Naive B cell (primary cell): Measurements from ENCODE around the gene VAPA. TPM values are rescaled to one million over a fixed set of nuclear protein-coding genes. Genes with fewer than 3 reads are reported as not detected.
A peak's percentile ranks its signal among the peaks of the same experiment; 100 is the strongest.
"Not testable (repeated sequence)": the region's sequence is repeated elsewhere in the genome, so short reads cannot be mapped to it uniquely, and the experiment has no call there.

Source experiments
- ATAC-seq, 2 donors: fragments of 150-1000 bp; cut with Tn5 transposase; 2 replicates each; pipeline ENCODE4 v1.10.0; 2021; ENCODE audit warnings: low read depth in 2 of 2, mild to moderate bottlenecking in 2 of 2, moderate library complexity in 2 of 2
- DNase-seq: peaks from one replicate; pipeline ENCODE4 v3.0.0; 2022
- H3K27ac Mint-ChIP-seq, 6 donors: one replicate each; pipeline ENCODE4 v1.8.0; 2020 to 2022; ENCODE audit warnings: mild to moderate bottlenecking in 6 of 6, mixed read lengths in 6 of 6, moderate library complexity in 5 of 6, inconsistent platforms in 2 of 6
- H3K27me3 Mint-ChIP-seq, 3 donors: one replicate each; pipeline ENCODE4 v1.8.0; 2021 to 2022; ENCODE audit warnings: mixed read lengths in 3 of 3, mild to moderate bottlenecking in 1 of 3
- H3K36me3 Mint-ChIP-seq, 2 donors: one replicate each; pipeline ENCODE4 v1.8.0; 2020 to 2022; ENCODE audit warnings: mixed read lengths in 2 of 2, inconsistent platforms in 1 of 2, mild to moderate bottlenecking in 1 of 2
- H3K4me1 Mint-ChIP-seq, 3 donors: one replicate each; pipeline ENCODE4 v1.8.0; 2020 to 2022; ENCODE audit warnings: mixed read lengths in 3 of 3, inconsistent platforms in 1 of 3, mild to moderate bottlenecking in 1 of 3, moderate library complexity in 1 of 3
- H3K4me3 Mint-ChIP-seq, 8 donors: one replicate each; pipeline ENCODE4 v1.8.0; 2020 to 2022; ENCODE audit warnings: mild to moderate bottlenecking in 8 of 8, mixed read lengths in 8 of 8, moderate library complexity in 8 of 8, inconsistent platforms in 2 of 8
- H3K9me3 Mint-ChIP-seq, 7 donors: one replicate each; pipeline ENCODE4 v1.8.0; 2020 to 2022; ENCODE audit warnings: mixed read lengths in 7 of 7, mild to moderate bottlenecking in 5 of 7, inconsistent platforms in 2 of 7, moderate library complexity in 1 of 7
- polyA plus RNA-seq, 6 donors: library from polyadenylated mRNA; unstranded; fragments of 300-500 nt; fragmentation: Illumina TruSeq; gene quantifications; one replicate each; pipeline ENCODE4 v1.2.3, GENCODE V29; 2021; ENCODE audit warnings: low read depth in 6 of 6

Gene VAPA
- polyA plus RNA-seq, 6 donors from 2014 or later = 240 to 309 (median 258) TPM

DNA sequence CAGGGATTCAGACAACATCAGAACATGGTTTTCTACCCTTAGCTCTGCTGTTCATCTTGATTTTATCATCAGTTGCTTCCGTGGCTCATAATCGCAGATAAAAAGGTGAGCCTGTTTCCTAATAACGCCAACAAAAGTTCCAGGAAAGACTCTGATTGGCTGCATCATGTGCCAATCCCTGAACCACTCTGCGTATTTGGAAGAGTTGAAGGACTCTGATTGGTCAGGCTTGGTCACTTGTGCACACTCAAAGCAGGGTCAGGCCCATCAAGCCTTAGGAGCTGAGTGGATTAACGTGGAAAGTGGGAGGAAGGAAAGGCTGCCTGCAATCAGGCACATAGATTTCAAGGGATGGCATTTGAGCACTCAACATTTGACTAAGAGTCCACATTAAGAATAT is 16.7 kb upstream of the VAPA start:
- ATAC-seq (no peak), DNase-seq (no peak)
- Mint-ChIP-seq H3K27ac (no peak overlapping the region), H3K9me3 (no peaks in the 10 kb centered on the region), H3K4me1 (no peaks in the 10 kb centered on the region), H3K36me3 (no peaks in the 10 kb centered on the region), H3K4me3 (no peak overlapping the region), H3K27me3 (peaks cover 0 to 9% (median 8%) of the 10 kb centered on the region in 3 donors)

DNA sequence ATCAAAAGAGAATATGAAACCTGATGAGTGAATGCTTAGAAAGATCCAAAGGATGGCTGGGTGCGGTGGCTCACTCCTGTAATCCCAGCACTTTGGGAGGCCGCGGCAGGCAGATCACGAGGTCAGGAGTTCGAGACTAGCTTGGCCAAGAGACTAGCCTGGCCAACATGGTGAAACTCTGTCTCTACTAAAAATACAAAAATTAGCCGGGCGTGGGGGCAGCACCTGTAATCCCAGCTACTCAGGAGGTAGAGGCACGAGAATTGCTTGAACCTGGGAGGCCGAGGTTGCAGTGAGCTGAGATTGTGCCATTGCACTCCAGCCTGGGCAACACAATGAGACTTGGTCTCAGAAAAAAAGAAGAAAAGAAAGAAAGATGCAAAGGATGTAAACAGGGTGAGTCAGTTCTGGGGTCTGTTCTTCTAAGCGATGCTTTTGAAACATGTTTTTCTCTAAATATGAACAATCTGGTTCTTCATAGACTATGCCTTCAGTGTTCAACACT is 16.0 kb upstream of the VAPA start:
- H3K27me3 Mint-ChIP-seq, H3K36me3 Mint-ChIP-seq, DNase-seq, H3K9me3 Mint-ChIP-seq, ATAC-seq, H3K27ac Mint-ChIP-seq, H3K4me1 Mint-ChIP-seq, H3K4me3 Mint-ChIP-seq: not testable (repeated sequence)

DNA sequence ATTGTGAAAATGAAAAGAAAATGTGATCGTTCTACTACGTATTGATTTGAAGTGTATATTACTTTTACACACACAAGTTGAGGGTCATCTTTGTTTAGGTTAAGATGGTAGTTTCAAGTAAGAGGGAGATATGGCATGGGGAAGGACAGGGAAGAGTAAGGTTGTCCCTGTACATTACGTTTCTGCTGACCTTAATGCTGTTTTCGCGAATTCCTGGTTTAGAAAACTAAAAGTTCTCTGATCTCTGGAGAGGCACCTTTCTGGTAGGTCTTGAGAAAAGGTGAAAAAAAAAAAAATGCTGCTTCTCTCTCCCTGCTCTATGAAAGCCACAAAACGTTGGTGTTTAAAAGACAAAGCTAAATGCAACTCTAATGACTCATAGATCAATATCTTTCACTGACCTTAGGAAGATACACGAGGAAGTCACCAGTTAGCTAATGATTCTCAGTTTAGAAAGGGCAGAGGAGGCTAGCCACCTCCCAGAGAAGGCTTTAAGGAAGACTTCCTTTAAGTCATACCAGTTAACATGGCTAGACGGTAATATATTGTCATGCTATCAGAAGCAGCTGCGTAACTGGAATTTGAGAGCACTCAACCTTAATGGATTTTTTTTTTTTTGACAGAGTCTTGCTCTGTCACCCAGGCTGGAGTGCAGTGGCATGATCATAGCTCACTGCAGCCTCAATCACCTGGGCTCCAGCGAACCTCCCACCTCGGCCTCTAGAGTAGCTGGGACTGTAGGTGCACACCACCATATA is 14.8 kb upstream of the VAPA start:
- no peaks in the 10 kb centered on the region for H3K36me3 Mint-ChIP-seq
- H3K4me1 Mint-ChIP-seq = no peaks in the 10 kb centered on the region
- ATAC-seq = no peak
- no peak overlapping the region for H3K27ac Mint-ChIP-seq
- H3K27me3 Mint-ChIP-seq = peaks cover 9 to 13% (median 9%) of the 10 kb centered on the region in 3 donors
- no peak for DNase-seq
- H3K4me3 Mint-ChIP-seq = no peak overlapping the region
- H3K9me3 Mint-ChIP-seq = peaks cover 0 to 2% (median 0%) of the 10 kb centered on the region in 7 donors

DNA sequence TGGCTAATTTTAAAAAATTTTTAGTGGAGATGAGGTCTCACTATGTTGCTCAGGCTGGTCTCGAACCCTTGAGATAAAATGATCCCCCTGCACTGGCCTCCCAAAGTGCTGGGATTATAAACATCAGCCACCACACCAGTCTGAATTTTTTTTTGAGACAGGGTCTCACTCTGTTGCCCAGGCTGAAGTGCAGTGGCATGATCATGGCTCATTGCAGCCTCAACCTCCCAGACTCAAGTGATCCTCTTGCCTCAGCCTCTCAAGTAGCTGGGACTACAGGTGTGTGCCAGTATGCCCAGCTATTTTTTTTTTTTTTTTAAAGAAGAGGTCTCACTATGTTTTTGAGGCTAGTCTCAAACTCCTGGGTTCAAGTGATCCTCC is 14.3 kb upstream of the VAPA start:
- H3K27me3 Mint-ChIP-seq = peaks cover 9 to 13% (median 9%) of the 10 kb centered on the region in 3 donors
- not testable (repeated sequence) for ATAC-seq, H3K4me1 Mint-ChIP-seq, H3K36me3 Mint-ChIP-seq, DNase-seq, H3K9me3 Mint-ChIP-seq, H3K4me3 Mint-ChIP-seq, H3K27ac Mint-ChIP-seq

DNA sequence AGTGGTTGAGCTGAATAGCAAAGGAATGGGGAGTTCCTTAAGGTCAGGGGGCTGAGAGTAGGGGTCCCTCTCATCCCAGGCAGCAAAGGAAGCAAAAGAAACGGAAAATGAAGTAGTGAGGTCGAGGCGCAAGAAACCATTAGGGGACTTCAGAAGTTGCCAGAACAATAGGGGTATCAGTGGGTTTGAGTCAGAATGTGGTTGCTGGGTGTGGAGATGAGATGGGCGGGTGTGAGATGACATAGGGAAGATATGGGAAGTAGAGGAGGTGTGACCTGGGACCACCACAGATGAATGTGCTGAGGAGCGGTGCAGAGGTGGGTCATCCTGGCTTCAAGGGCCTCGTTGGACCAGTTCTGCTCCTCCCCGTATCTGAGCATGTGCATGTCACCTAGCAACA is 13.1 kb upstream of the VAPA start:
- DNase-seq (no peak), ATAC-seq (no peak)
- no peaks in the 10 kb centered on the region for H3K4me1 Mint-ChIP-seq
- no peaks in the 10 kb centered on the region for H3K36me3 Mint-ChIP-seq
- H3K9me3 Mint-ChIP-seq = peaks cover 0 to 2% (median 0%) of the 10 kb centered on the region in 7 donors
- H3K27me3 Mint-ChIP-seq = peaks cover 9 to 15% (median 9%) of the 10 kb centered on the region in 3 donors
- H3K27ac Mint-ChIP-seq = no peak overlapping the region
- no peak overlapping the region for H3K4me3 Mint-ChIP-seq

DNA sequence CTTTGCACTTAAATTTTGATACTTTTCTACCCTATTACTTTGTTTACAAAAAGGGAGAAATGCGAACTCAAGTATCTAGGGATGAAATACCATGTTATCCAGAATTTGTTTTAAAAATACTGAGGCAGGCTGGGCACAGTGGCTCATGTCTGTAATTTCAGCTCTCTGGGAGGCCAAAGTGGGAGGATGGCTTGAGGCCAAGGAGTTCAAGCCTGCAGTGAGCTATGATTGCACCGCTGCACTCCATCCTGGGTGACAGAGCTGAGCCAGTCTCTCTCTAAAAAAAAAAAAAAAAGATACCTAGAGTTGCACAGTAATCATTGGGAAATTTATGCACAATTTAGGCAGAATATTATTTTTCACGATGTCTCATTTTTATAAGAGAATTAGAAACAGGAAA is 12.4 kb upstream of the VAPA start:
- Mint-ChIP-seq H3K27ac (no peak overlapping the region), H3K9me3 (peaks cover 0 to 2% (median 0%) of the 10 kb centered on the region in 7 donors), H3K36me3 (no peaks in the 10 kb centered on the region), H3K4me1 (no peaks in the 10 kb centered on the region), H3K27me3 (peaks cover 9 to 21% (median 9%) of the 10 kb centered on the region in 3 donors), H3K4me3 (no peak overlapping the region)
- ATAC-seq = no peak
- DNase-seq = no peak

DNA sequence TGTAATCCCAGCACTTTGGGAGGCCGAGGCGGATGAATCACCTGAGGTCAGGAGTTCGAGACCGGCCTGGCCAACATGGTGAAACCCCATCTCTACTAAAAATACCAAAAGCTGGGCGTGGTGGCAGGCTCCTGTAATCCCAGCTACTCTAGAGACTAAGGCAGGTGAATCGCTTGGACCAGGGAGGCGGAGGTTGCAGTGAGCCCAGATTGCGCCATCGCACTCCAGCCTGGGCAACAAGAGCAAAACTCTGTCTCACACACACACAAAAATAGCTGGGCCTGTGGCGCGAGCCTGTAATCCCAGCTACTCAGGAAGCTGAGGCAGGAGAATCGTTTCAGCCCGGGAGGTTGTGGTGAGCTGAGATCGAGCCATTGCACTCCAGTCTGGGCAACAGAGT is 11.6 kb upstream of the VAPA start:
- not testable (repeated sequence) for DNase-seq, H3K9me3 Mint-ChIP-seq, H3K36me3 Mint-ChIP-seq, H3K4me1 Mint-ChIP-seq, ATAC-seq
- H3K27ac Mint-ChIP-seq = peak overlapping the region in 1 of 6 donors; percentile 9
- H3K27me3 Mint-ChIP-seq = peaks cover 9 to 30% (median 17%) of the 10 kb centered on the region in 3 donors
- peak overlapping the region in 1 of 8 donors; percentile 47 for H3K4me3 Mint-ChIP-seq

DNA sequence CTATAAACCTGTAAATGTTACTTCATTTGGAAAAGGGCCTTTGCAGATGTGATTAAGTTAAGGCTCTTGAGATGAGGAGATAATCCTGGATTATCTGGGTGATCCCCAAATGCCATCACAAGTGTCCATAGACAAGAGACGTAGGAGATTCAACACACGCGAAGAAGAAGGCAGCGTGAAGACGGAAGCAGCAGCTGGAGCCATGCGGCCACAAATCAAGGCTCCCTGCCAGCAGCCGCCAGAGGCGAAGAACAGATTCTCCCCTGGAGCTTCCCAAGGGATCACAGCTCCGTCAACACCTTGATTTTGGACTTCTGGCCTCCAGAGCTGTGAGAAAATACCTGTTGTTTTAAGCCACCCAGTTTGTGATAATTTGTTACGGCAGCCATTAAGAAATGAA is 11.0 kb upstream of the VAPA start:
- H3K9me3 Mint-ChIP-seq = peaks cover 0 to 3% (median 0%) of the 10 kb centered on the region in 7 donors
- no peaks in the 10 kb centered on the region for H3K36me3 Mint-ChIP-seq
- H3K27ac Mint-ChIP-seq = no peak overlapping the region
- H3K4me1 Mint-ChIP-seq = no peaks in the 10 kb centered on the region
- H3K27me3 Mint-ChIP-seq = peaks cover 9 to 34% (median 23%) of the 10 kb centered on the region in 3 donors
- DNase-seq (no peak), ATAC-seq (no peak)
- H3K4me3 Mint-ChIP-seq = no peak overlapping the region

DNA sequence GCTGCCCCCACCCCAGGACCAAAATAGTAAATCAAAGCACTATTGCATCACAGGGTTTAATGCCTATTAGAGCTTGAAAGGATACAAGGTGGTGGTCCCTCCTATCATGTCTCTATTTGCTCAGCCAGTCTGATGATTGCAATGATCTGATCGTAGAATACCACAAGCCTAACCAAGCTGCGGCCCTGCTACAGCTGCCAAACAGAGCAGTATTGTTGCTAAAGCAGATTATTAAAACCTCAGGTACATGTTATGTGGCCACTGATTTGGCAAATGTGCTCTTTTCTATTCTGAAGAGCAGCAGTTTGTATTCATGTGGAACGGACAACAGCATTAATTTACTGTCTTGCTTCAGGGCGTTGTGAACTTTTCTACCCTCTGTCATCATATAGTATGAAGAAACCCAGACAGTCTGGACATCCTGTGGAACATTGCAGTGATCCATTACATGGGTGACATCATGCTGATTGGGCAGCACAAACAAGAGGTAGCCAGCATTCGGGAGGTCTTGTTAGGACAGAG is 8.4 kb upstream of the VAPA start:
- DNase-seq (no peak), ATAC-seq (no peak)
- Mint-ChIP-seq H3K36me3 (no peaks in the 10 kb centered on the region), H3K4me3 (no peak overlapping the region), H3K27me3 (peaks cover 17 to 45% (median 27%) of the 10 kb centered on the region in 3 donors), H3K27ac (no peak overlapping the region), H3K9me3 (peaks cover 0 to 3% (median 0%) of the 10 kb centered on the region in 7 donors), H3K4me1 (no peaks in the 10 kb centered on the region)

DNA sequence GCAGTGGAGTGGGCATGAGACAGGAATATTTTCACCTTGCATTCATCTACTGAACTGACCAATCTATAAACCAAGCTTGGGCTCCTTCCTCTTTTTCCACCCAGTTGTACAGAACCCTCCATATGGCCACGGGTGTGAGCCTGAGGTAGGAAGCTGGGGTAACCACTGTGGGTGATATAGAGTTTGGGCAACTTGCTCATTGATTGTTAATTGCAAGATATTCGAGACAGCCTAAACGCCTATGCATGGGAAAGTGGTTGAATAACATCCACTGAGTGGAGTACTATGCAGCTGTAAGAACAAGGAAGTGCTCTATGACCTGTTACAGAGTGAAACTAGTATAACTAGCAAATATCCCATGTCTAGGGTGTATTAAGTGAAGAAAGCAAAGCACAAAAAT is 7.3 kb upstream of the VAPA start:
- Mint-ChIP-seq H3K9me3 (peaks cover 0 to 3% (median 0%) of the 10 kb centered on the region in 7 donors), H3K4me1 (no peaks in the 10 kb centered on the region), H3K27me3 (peaks cover 17 to 43% (median 27%) of the 10 kb centered on the region in 3 donors), H3K4me3 (no peak overlapping the region), H3K36me3 (no peaks in the 10 kb centered on the region), H3K27ac (no peak overlapping the region)
- DNase-seq = no peak
- no peak for ATAC-seq

DNA sequence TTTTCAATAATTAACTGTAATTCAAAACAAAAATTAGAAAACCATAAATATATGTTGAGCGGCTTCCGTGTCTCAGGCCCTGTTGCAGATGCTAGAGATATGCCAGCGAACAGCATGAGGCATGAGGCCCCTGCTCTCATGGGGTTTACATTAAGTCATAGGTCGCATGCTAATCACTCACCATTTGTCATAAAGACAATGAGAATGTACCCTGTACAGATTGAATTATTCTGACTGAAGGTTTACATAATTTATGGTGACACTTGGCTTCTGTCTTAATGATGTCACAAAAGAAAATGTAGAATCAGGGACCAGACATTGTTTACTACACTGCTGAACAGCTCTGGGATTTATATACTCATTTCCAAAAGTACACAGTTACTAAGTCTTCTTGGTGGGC is 5.9 kb upstream of the VAPA start:
- Mint-ChIP-seq H3K27ac (no peak overlapping the region), H3K27me3 (peaks cover 14 to 43% (median 27%) of the 10 kb centered on the region in 3 donors), H3K9me3 (peaks cover 0 to 4% (median 0%) of the 10 kb centered on the region in 7 donors), H3K4me3 (no peak overlapping the region), H3K4me1 (peaks cover 0 to 2% (median under 1%) of the 10 kb centered on the region in 3 donors), H3K36me3 (no peaks in the 10 kb centered on the region)
- DNase-seq = no peak
- ATAC-seq = no peak

DNA sequence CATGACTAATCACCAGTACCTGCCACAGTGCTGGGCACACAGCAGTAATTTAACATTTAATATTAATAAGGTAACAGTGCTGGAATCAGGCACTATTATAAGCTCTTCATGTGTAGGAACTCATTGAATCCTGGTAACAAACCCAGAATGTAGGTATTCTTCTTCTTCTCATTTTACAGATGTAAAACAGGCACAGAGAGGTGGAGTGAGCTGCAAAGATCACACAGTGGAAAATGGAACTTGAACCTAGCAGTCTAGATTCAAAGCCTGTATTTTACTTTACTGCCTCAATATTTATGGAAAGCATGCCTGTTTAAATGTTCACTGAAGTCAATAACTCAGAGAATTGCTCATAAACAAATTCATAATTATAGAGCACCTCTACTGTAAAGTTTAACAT is 3.7 kb upstream of the VAPA start:
- no peaks in the 10 kb centered on the region for H3K36me3 Mint-ChIP-seq
- H3K9me3 Mint-ChIP-seq = peaks cover 0 to 2% (median 0%) of the 10 kb centered on the region in 7 donors
- no peak overlapping the region for H3K27ac Mint-ChIP-seq
- peak overlapping the region in 1 of 8 donors; percentile 42 for H3K4me3 Mint-ChIP-seq
- peaks cover 8 to 38% (median 27%) of the 10 kb centered on the region in 3 donors for H3K27me3 Mint-ChIP-seq
- DNase-seq (no peak), ATAC-seq (no peak)
- peaks cover 2 to 9% (median 8%) of the 10 kb centered on the region in 3 donors for H3K4me1 Mint-ChIP-seq

DNA sequence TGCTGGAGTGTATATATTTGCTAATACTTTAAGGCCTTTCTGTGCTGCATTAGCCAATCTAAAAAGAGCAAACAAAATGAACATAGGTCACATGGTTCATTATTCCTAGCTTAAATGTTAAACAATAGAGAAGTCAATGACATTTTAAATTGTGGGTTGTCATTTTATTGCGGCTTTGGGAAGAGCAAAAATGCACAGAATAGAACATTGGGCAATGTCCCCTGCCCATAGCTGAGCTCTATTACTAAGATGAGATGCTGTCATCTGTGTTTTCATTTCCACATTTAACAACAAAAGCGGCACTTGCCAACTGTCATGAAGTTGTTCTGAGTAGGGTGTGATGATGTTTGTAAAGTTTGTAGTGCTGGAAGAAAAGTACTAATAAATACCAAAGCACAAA is 3.2 kb upstream of the VAPA start:
- Mint-ChIP-seq H3K4me1 (peaks cover 8 to 15% (median 14%) of the 10 kb centered on the region in 3 donors), H3K27me3 (peaks cover 8 to 37% (median 27%) of the 10 kb centered on the region in 3 donors), H3K9me3 (peaks cover 0 to 2% (median 0%) of the 10 kb centered on the region in 7 donors), H3K4me3 (peak overlapping the region in 1 of 8 donors; percentile 42), H3K36me3 (no peaks in the 10 kb centered on the region), H3K27ac (no peak overlapping the region)
- ATAC-seq (no peak), DNase-seq (no peak)

DNA sequence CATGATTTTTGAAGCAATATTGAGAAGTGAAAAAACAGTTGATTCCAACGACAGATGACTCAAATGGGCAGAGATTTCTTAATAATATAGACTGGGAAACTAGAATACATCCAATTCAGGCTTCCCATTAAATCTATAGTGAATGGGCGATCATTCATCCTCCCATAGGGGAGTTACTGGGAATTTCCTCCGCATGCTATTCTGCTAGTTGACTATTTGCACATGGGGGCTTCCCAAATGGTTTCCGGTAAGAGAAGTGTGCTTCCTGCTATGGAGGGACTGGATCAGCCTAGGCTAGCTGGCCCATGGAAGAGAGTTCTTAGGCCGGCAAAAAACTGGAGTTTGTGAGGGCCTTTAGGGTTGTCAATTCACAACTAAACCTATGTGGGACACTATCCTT is 2.6 kb upstream of the VAPA start:
- no peak for DNase-seq
- Mint-ChIP-seq H3K27ac (no peak overlapping the region), H3K4me1 (peaks cover 13 to 21% (median 19%) of the 10 kb centered on the region in 3 donors), H3K36me3 (no peaks in the 10 kb centered on the region), H3K27me3 (peaks cover 8 to 31% (median 27%) of the 10 kb centered on the region in 3 donors), H3K9me3 (peaks cover 0 to 2% (median 0%) of the 10 kb centered on the region in 7 donors), H3K4me3 (no peak overlapping the region)
- ATAC-seq = no peak
